Trophoblast cell (in vitro differentiated cells and primary cell): ENCODE data around the gene ARHGEF3.

Source experiments
- DNase-seq, 2 donors: peaks; one replicate each; pipeline ENCODE4 v3.0.0-alpha.2; 2016
- H2AFZ ChIP-seq: 2 replicates; pipeline ENCODE4 v1.6.1; 2013; ENCODE audit warnings: low read length, moderate library complexity, mild to moderate bottlenecking; ENCODE audit not compliant: insufficient read depth, poor library complexity
- H2AK5ac ChIP-seq: 2 replicates; pipeline ENCODE4 v1.6.1; 2013; ENCODE audit warnings: mild to moderate bottlenecking, low read length
- H2BK120ac ChIP-seq: 2 replicates; pipeline ENCODE4 v1.6.1; 2013; ENCODE audit warnings: low read length, mild to moderate bottlenecking, moderate library complexity; ENCODE audit not compliant: insufficient read depth, poor library complexity
- H2BK12ac ChIP-seq: 2 replicates; pipeline ENCODE4 v1.6.1; 2013; ENCODE audit warnings: mild to moderate bottlenecking, low read length, moderate library complexity
- H2BK5ac ChIP-seq: 2 replicates; pipeline ENCODE4 v1.6.1; 2013; ENCODE audit warnings: low read length, low read depth, moderate library complexity, mild to moderate bottlenecking; ENCODE audit not compliant: poor library complexity
- H3K14ac ChIP-seq: 2 replicates; pipeline ENCODE4 v1.6.1; 2013; ENCODE audit warnings: mild to moderate bottlenecking, low read length
- H3K18ac ChIP-seq: 2 replicates; pipeline ENCODE4 v1.6.1; 2013; ENCODE audit warnings: mild to moderate bottlenecking, low read length
- H3K23ac ChIP-seq: 2 replicates; pipeline ENCODE4 v1.6.1; 2013; ENCODE audit warnings: low read length
- H3K27ac ChIP-seq: 2 replicates; pipeline ENCODE4 v1.5.1; 2013; ENCODE audit warnings: low read depth, mild to moderate bottlenecking, inconsistent platforms, low read length, moderate library complexity
- H3K27me3 ChIP-seq: 2 replicates; pipeline ENCODE4 v1.6.1; 2013; ENCODE audit warnings: inconsistent platforms, mild to moderate bottlenecking, low read length, moderate library complexity; ENCODE audit not compliant: insufficient read depth
- H3K36me3 ChIP-seq, 2 experiments: 1 replicate in 1 of 2; 2 replicates in 1 of 2; pipeline ENCODE4 v1.6.1; 2013; ENCODE audit warnings: low read length in 2 of 2, mild to moderate bottlenecking in 2 of 2, moderate library complexity in 1 of 2; ENCODE audit not compliant: insufficient read depth in 2 of 2, control insufficient read depth in 1 of 2
- H3K4ac ChIP-seq: 2 replicates; pipeline ENCODE4 v1.6.1; 2013; ENCODE audit warnings: low read depth, mild to moderate bottlenecking, low read length, moderate library complexity
- H3K4me1 ChIP-seq, 2 experiments: 1 replicate in 1 of 2; 2 replicates in 1 of 2; pipeline ENCODE4 v1.6.1; 2013; ENCODE audit warnings: low read length in 2 of 2, mild to moderate bottlenecking in 2 of 2, moderate library complexity in 1 of 2; ENCODE audit not compliant: insufficient read depth in 2 of 2, control insufficient read depth in 1 of 2
- H3K4me2 ChIP-seq: 2 replicates; pipeline ENCODE4 v1.6.1; 2013; ENCODE audit warnings: inconsistent platforms, mild to moderate bottlenecking, low read length, moderate library complexity
- H3K4me3 ChIP-seq: 2 replicates; pipeline ENCODE4 v1.5.1; 2013; ENCODE audit warnings: mild to moderate bottlenecking, low read depth, low read length, inconsistent platforms
- H3K79me1 ChIP-seq: one replicate; pipeline ENCODE4 v1.6.1; 2013; ENCODE audit warnings: low read length
- H3K79me2 ChIP-seq: 2 replicates; pipeline ENCODE4 v1.6.1; 2013; ENCODE audit warnings: low read length, mild to moderate bottlenecking; ENCODE audit not compliant: control insufficient read depth, insufficient read depth, poor library complexity
- H3K9ac ChIP-seq: 2 replicates; pipeline ENCODE4 v1.6.1; 2013; ENCODE audit warnings: mild to moderate bottlenecking, low read length
- H3K9me3 ChIP-seq: 2 replicates; pipeline ENCODE4 v1.6.1; 2013; ENCODE audit warnings: low read depth, mild to moderate bottlenecking, control low read depth, inconsistent platforms, low read length; ENCODE audit not compliant: insufficient read depth
- H4K12ac ChIP-seq: 2 replicates; pipeline ENCODE4 v1.6.1; 2013; ENCODE audit warnings: low read depth, mild to moderate bottlenecking, low read length, moderate library complexity
- H4K8ac ChIP-seq: 2 replicates; pipeline ENCODE4 v1.6.1; 2013; ENCODE audit warnings: low read depth, mild to moderate bottlenecking, low read length, moderate library complexity
- H4K91ac ChIP-seq: one replicate; pipeline ENCODE4 v1.6.1; 2013; ENCODE audit warnings: low read depth, mild to moderate bottlenecking, low read length, moderate library complexity
- WGBS: extraction: QIAGEN DNeasy Blood & Tissue Kit; methylation state at CpG from one replicate; pipeline ENCODE4 v1.1.7; 2013; ENCODE audit warnings: missing lambda C conversion rate; ENCODE audit not compliant: insufficient read length, insufficient coverage; ENCODE audit errors: extremely low coverage; 5-methylcytosine and 5-hydroxymethylcytosine counted together

The ARHGEF3 gene

GRCh38 chr3:56785499-56785898 is 16.2 kb downstream of the ARHGEF3 start:
- H3K27ac ChIP-seq = no peak overlapping the region
- H3K4ac ChIP-seq = no peak overlapping the region
- H3K4me2 ChIP-seq = no peak overlapping the region
- no peak for DNase-seq
- no peak overlapping the region for H2BK120ac ChIP-seq
- H3K79me2 ChIP-seq = no peaks in the 10 kb centered on the region
- H3K23ac ChIP-seq = no peak overlapping the region
- no peaks in the 10 kb centered on the region for H3K36me3 ChIP-seq
- H2BK5ac ChIP-seq = no peak overlapping the region
- H4K91ac ChIP-seq = no peak overlapping the region
- no peaks in the 10 kb centered on the region for H3K79me1 ChIP-seq
- H2AFZ ChIP-seq = no peak overlapping the region
- no peak overlapping the region for H4K8ac ChIP-seq
- no CpG with 5 or more reads among the region's 4 CpGs for whole genome bisulfite sequencing
- peaks cover 0 to 5% of the 10 kb centered on the region in 2 experiments for H3K4me1 ChIP-seq
- no peaks in the 10 kb centered on the region for H3K9me3 ChIP-seq
- H3K4me3 ChIP-seq = no peak overlapping the region
- H3K27me3 ChIP-seq = no peaks in the 10 kb centered on the region
- no peak overlapping the region for H3K14ac ChIP-seq
- no peak overlapping the region for H3K9ac ChIP-seq
- no peak overlapping the region for H3K18ac ChIP-seq
- H2BK12ac ChIP-seq = no peak overlapping the region
- H4K12ac ChIP-seq = no peak overlapping the region
- H2AK5ac ChIP-seq = no peak overlapping the region

- Histone ChIP-seq H3K4me1 (peaks cover 0 to 5% of the 10 kb centered on the region in 2 experiments), H3K23ac (no peak overlapping the region), H2BK120ac (peak overlapping the region; percentile 58), H3K9me3 (no peaks in the 10 kb centered on the region), H3K79me2 (no peaks in the 10 kb centered on the region), H2BK12ac (no peak overlapping the region), H3K36me3 (no peaks in the 10 kb centered on the region), H2BK5ac (no peak overlapping the region), H3K27ac (no peak overlapping the region), H2AFZ (no peak overlapping the region), H4K12ac (no peak overlapping the region), H3K18ac (peak overlapping the region; percentile 46), H2AK5ac (no peak overlapping the region), H3K4me2 (no peak overlapping the region), H3K4ac (peak overlapping the region; percentile 9), H3K9ac (no peak overlapping the region), H3K14ac (no peak overlapping the region), H4K8ac (no peak overlapping the region), H4K91ac (peak overlapping the region; percentile 84), H3K79me1 (no peaks in the 10 kb centered on the region), H3K4me3 (no peak overlapping the region), H3K27me3 (no peaks in the 10 kb centered on the region)
- DNase-seq = no peak
- no CpG with 5 or more reads among the region's 5 CpGs for WGBS
Observed at GRCh38 chr3:56784448-56785001, 17.2 kb downstream of the ARHGEF3 start.

DNA sequence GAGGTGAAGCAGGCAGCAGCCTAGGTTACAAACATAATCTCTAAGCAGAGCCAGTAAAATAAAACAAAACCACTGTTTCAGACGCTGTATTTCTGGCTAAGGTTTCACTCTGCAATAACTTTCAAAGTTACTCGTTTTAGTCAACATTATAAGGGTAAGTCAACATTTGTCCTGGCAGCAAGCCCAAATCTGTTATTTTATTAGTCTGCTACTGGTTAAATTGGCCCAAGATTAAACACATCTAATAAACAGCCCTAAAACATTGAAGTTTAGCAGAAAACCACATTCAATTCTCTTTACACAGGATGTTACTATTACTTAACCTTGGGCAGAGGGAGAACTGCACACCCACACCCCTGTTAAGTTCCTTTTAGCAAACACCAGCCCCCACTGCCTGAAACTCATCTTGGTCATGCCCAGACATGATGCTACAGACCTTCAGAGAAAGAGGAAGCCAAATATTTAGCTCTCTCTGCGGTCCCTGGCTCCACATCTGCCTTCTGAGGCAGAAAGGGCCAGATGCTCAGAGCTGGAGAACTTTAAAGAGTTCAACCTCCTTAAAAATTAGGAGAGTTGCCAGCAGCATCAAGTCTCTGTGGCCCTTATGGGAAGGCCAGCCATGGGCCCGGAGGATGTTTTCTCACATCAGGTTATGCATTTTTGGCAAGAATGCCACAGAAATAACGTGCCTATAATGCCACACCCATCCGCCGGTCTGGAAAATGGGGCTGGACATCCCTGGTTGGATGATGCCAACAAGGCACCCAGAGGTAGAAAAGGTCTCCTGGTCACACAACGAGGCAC is 17.9 kb downstream of the ARHGEF3 start:
- no peak overlapping the region for H3K4me2 ChIP-seq
- H4K91ac ChIP-seq = peak overlapping the region; percentile 84
- H3K4me3 ChIP-seq = no peak overlapping the region
- no peak overlapping the region for H2AK5ac ChIP-seq
- no peaks in the 10 kb centered on the region for H3K36me3 ChIP-seq
- no peak overlapping the region for H4K12ac ChIP-seq
- H3K27ac ChIP-seq = no peak overlapping the region
- no peak overlapping the region for H3K23ac ChIP-seq
- H3K14ac ChIP-seq = no peak overlapping the region
- H3K4ac ChIP-seq = peak overlapping the region; percentile 9
- no peaks in the 10 kb centered on the region for H3K79me2 ChIP-seq
- H3K27me3 ChIP-seq = no peaks in the 10 kb centered on the region
- H3K9ac ChIP-seq = no peak overlapping the region
- H4K8ac ChIP-seq = no peak overlapping the region
- H2AFZ ChIP-seq = no peak overlapping the region
- no peaks in the 10 kb centered on the region for H3K79me1 ChIP-seq
- no peak overlapping the region for H2BK5ac ChIP-seq
- H2BK12ac ChIP-seq = no peak overlapping the region
- H2BK120ac ChIP-seq = peak overlapping the region; percentile 58
- WGBS = no CpG with 5 or more reads among the region's 8 CpGs
- H3K4me1 ChIP-seq = peaks cover 0 to 5% of the 10 kb centered on the region in 2 experiments
- peak overlapping the region; percentile 46 for H3K18ac ChIP-seq
- no peaks in the 10 kb centered on the region for H3K9me3 ChIP-seq
- DNase-seq = peak in 1 of 2 donors; percentile 14

GRCh38 chr3:56782906-56783305 is 18.8 kb downstream of the ARHGEF3 start:
- Histone ChIP-seq H2AFZ (no peak overlapping the region), H3K27me3 (no peaks in the 10 kb centered on the region)

More at GRCh38 chr3:56782906-56783305, 18.8 kb downstream of the ARHGEF3 start:
- Histone ChIP-seq H3K4me2 (no peak overlapping the region), H4K91ac (no peak overlapping the region), H3K79me2 (no peaks in the 10 kb centered on the region), H3K14ac (no peak overlapping the region), H3K9ac (no peak overlapping the region), H3K4me1 (peaks cover 0 to 5% of the 10 kb centered on the region in 2 experiments), H4K8ac (no peak overlapping the region), H3K4me3 (no peak overlapping the region), H2BK12ac (no peak overlapping the region), H4K12ac (no peak overlapping the region), H2AK5ac (no peak overlapping the region), H2BK5ac (no peak overlapping the region), H3K36me3 (no peaks in the 10 kb centered on the region), H3K79me1 (no peaks in the 10 kb centered on the region), H3K9me3 (no peaks in the 10 kb centered on the region), H3K18ac (no peak overlapping the region), H3K27ac (no peak overlapping the region), H2BK120ac (no peak overlapping the region), H3K23ac (no peak overlapping the region), H3K4ac (no peak overlapping the region)
- no CpG with 5 or more reads among the region's 2 CpGs for WGBS
- no peak for DNase-seq
